BE2C (cell line): Measurements from ENCODE around the gene TOMM40L.
A peak's percentile ranks its signal among the peaks of the same experiment; 100 is the strongest.

Source experiments
- DNase-seq: peaks from one replicate; pipeline ENCODE4 v3.0.0-alpha.2; 2020
- H3K27me3 ChIP-seq: fragments of 250-450 bp; sonication (Bioruptor Pico); 2 replicates; pipeline ENCODE4 v1.5.1; 2020; ENCODE audit warnings: mild to moderate bottlenecking
- H3K36me3 ChIP-seq: fragments of 250-450 bp; sonication (Bioruptor Pico); 2 replicates; pipeline ENCODE4 v1.5.1; 2020; ENCODE audit warnings: mild to moderate bottlenecking
- H3K4me1 ChIP-seq: fragments of 250-450 bp; sonication (Bioruptor Pico); 2 replicates; pipeline ENCODE4 v1.5.1; 2020
- H3K4me3 ChIP-seq: 2 replicates; pipeline ENCODE4 v1.5.1; 2011; ENCODE audit warnings: low read depth, low read length
- H3K9me3 ChIP-seq: fragments of 250-450 bp; sonication (Bioruptor Pico); 2 replicates; pipeline ENCODE4 v1.5.1; 2020
- CTCF ChIP-seq: IDR thresholded peaks from 2 replicates; pipeline ENCODE4 v1.5.1; 2012; ENCODE audit warnings: mild to moderate bottlenecking, low read depth, low read length

TOMM40L gene

GRCh38 chr1:161265305-161265704 lies 39.4 kb downstream of the TOMM40L start:
- Histone ChIP-seq H3K4me3 (no peak overlapping the region), H3K36me3 (no peaks in the 10 kb centered on the region), H3K9me3 (no peaks in the 10 kb centered on the region), H3K27me3 (peaks cover 19% of the 10 kb centered on the region), H3K4me1 (no peaks in the 10 kb centered on the region)
- TF ChIP-seq CTCF: no peak
- no peak for DNase-seq

GRCh38 chr1:161266202-161266601 lies 40.3 kb downstream of the TOMM40L start:
- DNase-seq: no peak
- H3K9me3 ChIP-seq: no peaks in the 10 kb centered on the region
- no peak for TF ChIP-seq CTCF
- H3K4me3 ChIP-seq: no peak overlapping the region
- no peaks in the 10 kb centered on the region for H3K36me3 ChIP-seq
- no peaks in the 10 kb centered on the region for H3K4me1 ChIP-seq
- H3K27me3 ChIP-seq: peaks cover 10% of the 10 kb centered on the region

- TF ChIP-seq CTCF: no peak
- Histone ChIP-seq H3K9me3 (no peaks in the 10 kb centered on the region), H3K27me3 (peaks cover 4% of the 10 kb centered on the region), H3K4me1 (no peaks in the 10 kb centered on the region), H3K36me3 (no peaks in the 10 kb centered on the region), H3K4me3 (no peak overlapping the region)
- DNase-seq: no peak
These were observed 41.0 kb downstream of the TOMM40L start for GRCh38 chr1:161266836-161267235.

GRCh38 chr1:161267321-161267720 lies 41.5 kb downstream of the TOMM40L start:
- no peak for TF ChIP-seq CTCF
- no peak overlapping the region for H3K4me3 ChIP-seq
- H3K4me1 ChIP-seq: no peaks in the 10 kb centered on the region
- H3K27me3 ChIP-seq: 0 out of 2 replicates have a peak, but pooled peaks cover 3% of the 10 kb centered on the region
- no peak for DNase-seq
- H3K36me3 ChIP-seq: no peaks in the 10 kb centered on the region
- H3K9me3 ChIP-seq: no peaks in the 10 kb centered on the region

- Histone ChIP-seq H3K4me1 (no peaks in the 10 kb centered on the region), H3K36me3 (no peaks in the 10 kb centered on the region), H3K27me3 (peaks cover 4% of the 10 kb centered on the region; the same call in 1 of the 2 replicates), H3K4me3 (no peak overlapping the region), H3K9me3 (no peaks in the 10 kb centered on the region)
- no peak for TF ChIP-seq CTCF
- DNase-seq: no peak
These were observed 47.5 kb downstream of the TOMM40L start for GRCh38 chr1:161273402-161273801.

- Histone ChIP-seq H3K4me1 (no peaks in the 10 kb centered on the region), H3K36me3 (no peaks in the 10 kb centered on the region), H3K9me3 (no peaks in the 10 kb centered on the region), H3K27me3 (peaks cover 4% of the 10 kb centered on the region), H3K4me3 (no peak overlapping the region)
- DNase-seq: peak; percentile 20
- no peak for TF ChIP-seq CTCF
These were observed 49.0 kb downstream of the TOMM40L start for GRCh38 chr1:161274874-161275273.
